ENCODE measurements around the gene DOCK2. TPM values are rescaled to one million over a fixed set of nuclear protein-coding genes. Genes with fewer than 3 reads are reported as not detected.

DOCK2 gene
- total and polyA plus RNA-seq, 2 donors (not counting 3 experiments of a cell fraction or from before 2014, with no cell fraction given), result 0.62 to 4.8 TPM

GRCh38 chr5:170010595-170010994 is 373.5 kb downstream of the DOCK2 start:
- FAIRE-seq, result no peak
- no peak overlapping the region for H3K4me2 ChIP-seq (ENCODE audit: insufficient read depth, low read length)
- dilution Hi-C loops (cut with MboI; ENCODE audit: extremely low pct_ligation_motif_present, low sequenced_read_pairs) (no loop called here), intact Hi-C loops (cut with micrococcal nuclease) (no loop called here)
- no peak for TF ChIP-seq JUN (IDR thresholded peaks at IDR 0.05; ENCODE audit: borderline replicate concordance, insufficient read depth, insufficient read length, low read depth)
- no peaks in the 10 kb centered on the region for H3K79me2 ChIP-seq (ENCODE audit: control insufficient read depth, insufficient read depth, low read length)
- H3K4me1 ChIP-seq (ENCODE audit: control insufficient read depth, extremely low read depth, insufficient read depth, low read length), result no peaks in the 10 kb centered on the region
- no peaks in the 10 kb centered on the region for H3K9me3 ChIP-seq (replicated peaks; ENCODE audit: control insufficient read depth, insufficient read depth, low read length)
- H3K4me3 ChIP-seq (replicated peaks in 1 of 3; ENCODE audit: insufficient read depth in 1 of 3, low read depth in 1 of 3, low read length in 3 of 3), result no peak overlapping the region
- no peaks in the 10 kb centered on the region for H3K9me1 ChIP-seq (replicated peaks; ENCODE audit: control insufficient read depth, extremely low read depth, insufficient read depth, low read length)
- no TSS peak for BruUV-seq (replicated peaks)
- no peak overlapping the region for H3K9ac ChIP-seq (replicated peaks; ENCODE audit: extremely low read depth, insufficient read depth, low read length)
- no peak overlapping the region for H2AFZ ChIP-seq (ENCODE audit: low read depth, low read length)
- ChIA-PET POLR2A (no interaction called here), CTCF (no interaction called here)
- H3K36me3 ChIP-seq (ENCODE audit: control insufficient read depth in 2 of 2, extremely low read depth in 1 of 2, insufficient read depth in 2 of 2, low read length in 2 of 2), result no peaks in the 10 kb centered on the region
- DNase-seq (ENCODE audit: low read depth, low spot score), result no peak
- H3K27ac ChIP-seq (ENCODE audit: insufficient read depth, low read depth, low read length), result no peak overlapping the region
- no peaks in the 10 kb centered on the region for H4K20me1 ChIP-seq (replicated peaks; ENCODE audit: control insufficient read depth, extremely low read depth, insufficient read depth, low read length)
- H3K27me3 ChIP-seq (ENCODE audit: control insufficient read depth in 2 of 2, insufficient read depth in 2 of 2, low read length in 2 of 2), result peaks cover 7 to 16% of the 10 kb centered on the region in 2 experiments

- Histone ChIP-seq H3K4me3 (replicated peaks in 1 of 3; ENCODE audit: insufficient read depth in 1 of 3, low read depth in 1 of 3, low read length in 3 of 3) (no peak overlapping the region), H3K27me3 (ENCODE audit: control insufficient read depth in 2 of 2, insufficient read depth in 2 of 2, low read length in 2 of 2) (peaks cover 7 to 14% of the 10 kb centered on the region in 2 experiments), H2AFZ (ENCODE audit: low read depth, low read length) (no peak overlapping the region), H3K4me2 (ENCODE audit: insufficient read depth, low read length) (no peak overlapping the region), H3K9me3 (replicated peaks; ENCODE audit: control insufficient read depth, insufficient read depth, low read length) (no peaks in the 10 kb centered on the region), H4K20me1 (replicated peaks; ENCODE audit: control insufficient read depth, extremely low read depth, insufficient read depth, low read length) (no peaks in the 10 kb centered on the region), H3K9me1 (replicated peaks; ENCODE audit: control insufficient read depth, extremely low read depth, insufficient read depth, low read length) (no peaks in the 10 kb centered on the region), H3K4me1 (ENCODE audit: control insufficient read depth, extremely low read depth, insufficient read depth, low read length) (no peaks in the 10 kb centered on the region), H3K9ac (replicated peaks; ENCODE audit: extremely low read depth, insufficient read depth, low read length) (no peak overlapping the region), H3K36me3 (ENCODE audit: control insufficient read depth in 2 of 2, extremely low read depth in 1 of 2, insufficient read depth in 2 of 2, low read length in 2 of 2) (no peaks in the 10 kb centered on the region), H3K27ac (ENCODE audit: insufficient read depth, low read depth, low read length) (no peak overlapping the region), H3K79me2 (ENCODE audit: control insufficient read depth, insufficient read depth, low read length) (no peaks in the 10 kb centered on the region)
- CTCF ChIA-PET, result no interaction called here
- dilution Hi-C loops (cut with MboI; ENCODE audit: extremely low pct_ligation_motif_present, low sequenced_read_pairs) (no loop called here), intact Hi-C loops (cut with micrococcal nuclease) (no loop called here)
- BruUV-seq (replicated peaks), result no TSS peak
- FAIRE-seq, result no peak
- no peak for DNase-seq (ENCODE audit: low read depth, low spot score)
- POLR2A ChIA-PET, result no interaction called here
- TF ChIP-seq JUN (IDR thresholded peaks at IDR 0.05; ENCODE audit: borderline replicate concordance, insufficient read depth, insufficient read length, low read depth) (no peak), MAX (IDR thresholded peaks at IDR 0.05; ENCODE audit: insufficient read depth, insufficient read length) (no peak), CTCF (IDR thresholded peaks at IDR 0.05; ENCODE audit: extremely low read depth in 1 of 2, insufficient read depth in 1 of 2, low read depth in 1 of 2, low read length in 2 of 2) (no peak), MYC (IDR thresholded peaks at IDR 0.05; ENCODE audit: low read depth, low read length) (no peak), EZH2 (IDR thresholded peaks at IDR 0.05; ENCODE audit: borderline replicate concordance, low read depth, low read length, severe bottlenecking) (no peak), GATA2 (IDR thresholded peaks at IDR 0.05; ENCODE audit: insufficient read depth, insufficient read length, low read depth, low read length) (no peak), POLR2A (IDR thresholded peaks at IDR 0.05; ENCODE audit: low read depth, low read length) (no peak), POLR2AphosphoS5 (IDR thresholded peaks at IDR 0.05; ENCODE audit: insufficient read depth, low read depth, low read length) (no peak), FOS (IDR thresholded peaks at IDR 0.05; ENCODE audit: borderline replicate concordance, insufficient read depth, low read length) (no peak)
These were observed 374.7 kb downstream of the DOCK2 start for GRCh38 chr5:170011751-170012150.
